ENCODE measurements around the gene SCLT1. TPM values are rescaled to one million over a fixed set of nuclear protein-coding genes. Genes with fewer than 3 reads are reported as not detected.
"Not testable (repeated sequence)": the region's sequence is repeated elsewhere in the genome, so short reads cannot be mapped to it uniquely, and the experiment has no call there.

Gene SCLT1
- total RNA-seq, 1 experiment from 2014 or later, result 11.3 TPM

DNA sequence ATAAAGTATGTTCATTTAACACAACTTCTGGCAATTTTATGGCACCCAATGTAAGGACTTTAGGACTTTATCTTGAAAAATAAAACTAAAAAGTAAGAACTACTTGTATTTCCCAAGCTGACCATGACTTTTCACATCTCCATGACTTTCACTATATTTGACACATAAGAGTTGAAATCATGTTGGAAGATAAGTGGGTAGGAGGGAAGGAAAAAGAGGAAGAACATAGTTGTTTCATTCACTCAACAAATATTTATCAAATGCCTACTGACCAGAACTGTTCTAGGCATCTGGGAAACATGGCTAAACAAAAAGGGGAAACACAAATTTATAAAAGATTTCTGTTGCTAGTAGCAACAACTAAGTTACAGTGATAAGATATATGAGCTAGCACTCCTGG, 16.0 kb downstream of the SCLT1 start:
- H3K4me1 ChIP-seq (ENCODE audit: insufficient read depth, low read length), result no peaks in the 10 kb centered on the region

DNA sequence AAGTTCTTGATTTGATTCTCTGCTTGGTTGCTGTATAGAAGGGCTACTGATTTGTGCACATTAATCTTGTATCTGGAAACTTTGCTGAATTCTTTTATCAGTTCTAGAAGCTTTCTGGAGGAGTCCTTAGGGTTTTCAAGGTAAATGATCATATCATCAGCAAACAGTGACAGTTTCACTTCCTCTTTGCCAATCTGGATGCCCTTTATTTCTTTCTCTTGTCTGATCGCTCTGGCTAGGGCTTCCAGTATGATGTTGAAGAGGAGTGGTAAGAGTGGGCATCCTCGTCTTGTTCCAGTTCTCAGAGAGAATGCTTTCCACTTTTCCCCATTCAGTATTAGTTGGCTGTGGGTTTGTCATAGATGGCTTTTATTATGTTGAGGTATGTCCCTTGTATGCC, 23.8 kb downstream of the SCLT1 start:
- not testable (repeated sequence) for H3K14ac ChIP-seq (ENCODE audit: insufficient read depth, low read length); H3K18ac ChIP-seq (ENCODE audit: insufficient read length, low read depth, low read length); H4K91ac ChIP-seq (ENCODE audit: insufficient read length, low read depth, low read length); H3K9ac ChIP-seq (ENCODE audit: extremely low read depth, insufficient read length, low read length); H3K23ac ChIP-seq (ENCODE audit: insufficient read length, low read depth, low read length); H3K27me3 ChIP-seq (ENCODE audit: insufficient read depth, low read length); H2BK15ac ChIP-seq (ENCODE audit: low read depth, low read length); H3K9me3 ChIP-seq (ENCODE audit: control insufficient read depth, low read depth, low read length); H2BK120ac ChIP-seq (ENCODE audit: low read depth, low read length, poor library complexity, severe bottlenecking); H2BK20ac ChIP-seq (ENCODE audit: low read depth, low read length, poor library complexity, severe bottlenecking); H3K4me1 ChIP-seq (ENCODE audit: insufficient read depth, low read length); H3K4ac ChIP-seq (ENCODE audit: low read depth, low read length); H3K56ac ChIP-seq (ENCODE audit: insufficient read length, low read depth, low read length); H3K4me3 Mint-ChIP-seq; DNase-seq; H4K5ac ChIP-seq (ENCODE audit: insufficient read length, low read depth, low read length); H3K27ac Mint-ChIP-seq; H3K23me2 ChIP-seq (ENCODE audit: insufficient read length, low read depth, low read length, poor library complexity, severe bottlenecking); H4K8ac ChIP-seq (replicated peaks; ENCODE audit: insufficient read length, low read depth, low read length); H2AK5ac ChIP-seq (ENCODE audit: insufficient read length, low read length); H3T11ph ChIP-seq (ENCODE audit: low read length); H3K79me1 ChIP-seq (ENCODE audit: insufficient read depth, low read depth, low read length, poor library complexity, severe bottlenecking); H2AFZ ChIP-seq (ENCODE audit: low read length); H3K27ac ChIP-seq (ENCODE audit: insufficient read length, low read depth, low read length); H2BK12ac ChIP-seq (ENCODE audit: insufficient read length, low read depth, low read length); H4K20me1 ChIP-seq (ENCODE audit: control insufficient read depth, insufficient read depth, insufficient read length); H3K27me3 Mint-ChIP-seq (ENCODE audit: low read depth); H2BK5ac ChIP-seq (ENCODE audit: insufficient read length, low read length); H3K79me2 ChIP-seq (ENCODE audit: insufficient read depth, low read length); H3K4me1 Mint-ChIP-seq; H3K4me2 ChIP-seq (ENCODE audit: insufficient read depth, insufficient read length, low read length)
- Mint-ChIP-seq H3K9me3 (peaks cover 18 to 38% of the 10 kb centered on the region in 2 experiments), H3K36me3 (ENCODE audit: insufficient read depth in 1 of 3, low read depth in 3 of 3) (peaks cover 23 to 45% (median 23%) of the 10 kb centered on the region in 3 experiments)
- no CpG with 5 or more reads among the region's 2 CpGs for WGBS (ENCODE audit: extremely low coverage, insufficient read length, low lambda C conversion rate)

More for the DNA sequence above, 16.0 kb downstream of the SCLT1 start:
- Histone ChIP-seq H3K27ac (ENCODE audit: insufficient read length, low read depth, low read length) (no peak overlapping the region), H3K4me2 (ENCODE audit: insufficient read depth, insufficient read length, low read length) (no peak overlapping the region), H3K23ac (ENCODE audit: insufficient read length, low read depth, low read length) (no peak overlapping the region), H2AK5ac (ENCODE audit: insufficient read length, low read length) (no peak overlapping the region), H2AFZ (ENCODE audit: low read length) (no peak overlapping the region), H3K4ac (ENCODE audit: low read depth, low read length) (no peak overlapping the region), H2BK15ac (ENCODE audit: low read depth, low read length) (no peak overlapping the region), H3K9ac (ENCODE audit: extremely low read depth, insufficient read length, low read length) (no peak overlapping the region), H4K8ac (replicated peaks; ENCODE audit: insufficient read length, low read depth, low read length) (no peak overlapping the region), H3K27me3 (ENCODE audit: insufficient read depth, low read length) (no peaks in the 10 kb centered on the region), H2BK5ac (ENCODE audit: insufficient read length, low read length) (no peak overlapping the region), H3K56ac (ENCODE audit: insufficient read length, low read depth, low read length) (no peak overlapping the region), H2BK120ac (ENCODE audit: low read depth, low read length, poor library complexity, severe bottlenecking) (no peak overlapping the region), H3K79me2 (ENCODE audit: insufficient read depth, low read length) (no peaks in the 10 kb centered on the region), H3K18ac (ENCODE audit: insufficient read length, low read depth, low read length) (no peak overlapping the region), H3K14ac (ENCODE audit: insufficient read depth, low read length) (no peak overlapping the region), H3K9me3 (ENCODE audit: control insufficient read depth, low read depth, low read length) (no peaks in the 10 kb centered on the region), H4K91ac (ENCODE audit: insufficient read length, low read depth, low read length) (no peak overlapping the region), H3K79me1 (ENCODE audit: insufficient read depth, low read depth, low read length, poor library complexity, severe bottlenecking) (no peaks in the 10 kb centered on the region), H4K20me1 (ENCODE audit: control insufficient read depth, insufficient read depth, insufficient read length) (no peaks in the 10 kb centered on the region), H2BK12ac (ENCODE audit: insufficient read length, low read depth, low read length) (no peak overlapping the region), H3T11ph (ENCODE audit: low read length) (no peak overlapping the region), H4K5ac (ENCODE audit: insufficient read length, low read depth, low read length) (no peak overlapping the region), H2BK20ac (ENCODE audit: low read depth, low read length, poor library complexity, severe bottlenecking) (no peak overlapping the region), H3K23me2 (ENCODE audit: insufficient read length, low read depth, low read length, poor library complexity, severe bottlenecking) (no peaks in the 10 kb centered on the region)
- no peak overlapping the region for H3K4me3 Mint-ChIP-seq
- TF ChIP-seq, protein P1, sequence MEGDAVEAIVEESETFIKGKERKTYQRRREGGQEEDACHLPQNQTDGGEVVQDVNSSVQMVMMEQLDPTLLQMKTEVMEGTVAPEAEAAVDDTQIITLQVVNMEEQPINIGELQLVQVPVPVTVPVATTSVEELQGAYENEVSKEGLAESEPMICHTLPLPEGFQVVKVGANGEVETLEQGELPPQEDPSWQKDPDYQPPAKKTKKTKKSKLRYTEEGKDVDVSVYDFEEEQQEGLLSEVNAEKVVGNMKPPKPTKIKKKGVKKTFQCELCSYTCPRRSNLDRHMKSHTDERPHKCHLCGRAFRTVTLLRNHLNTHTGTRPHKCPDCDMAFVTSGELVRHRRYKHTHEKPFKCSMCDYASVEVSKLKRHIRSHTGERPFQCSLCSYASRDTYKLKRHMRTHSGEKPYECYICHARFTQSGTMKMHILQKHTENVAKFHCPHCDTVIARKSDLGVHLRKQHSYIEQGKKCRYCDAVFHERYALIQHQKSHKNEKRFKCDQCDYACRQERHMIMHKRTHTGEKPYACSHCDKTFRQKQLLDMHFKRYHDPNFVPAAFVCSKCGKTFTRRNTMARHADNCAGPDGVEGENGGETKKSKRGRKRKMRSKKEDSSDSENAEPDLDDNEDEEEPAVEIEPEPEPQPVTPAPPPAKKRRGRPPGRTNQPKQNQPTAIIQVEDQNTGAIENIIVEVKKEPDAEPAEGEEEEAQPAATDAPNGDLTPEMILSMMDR (conservative IDR thresholded peaks at IDR 0.05), result no peak
- H3K9me3 Mint-ChIP-seq, result peaks cover 17 to 31% of the 10 kb centered on the region in 2 experiments
- H3K4me1 Mint-ChIP-seq, result 0 out of 4 replicates have a peak, but pooled peaks cover 0 to 2% of the 10 kb centered on the region in 2 experiments
- no peak overlapping the region for H3K27ac Mint-ChIP-seq
- peaks cover 44 to 62% (median 58%) of the 10 kb centered on the region in 3 experiments for H3K36me3 Mint-ChIP-seq (ENCODE audit: insufficient read depth in 1 of 3, low read depth in 3 of 3)
- H3K27me3 Mint-ChIP-seq (ENCODE audit: low read depth), result no peaks in the 10 kb centered on the region
- no peak for DNase-seq
